Inferior parietal cortex (tissue), 1 donor: ENCODE data around the gene LIG3.
"Not testable (repeated sequence)": the region's sequence is repeated elsewhere in the genome, so short reads cannot be mapped to it uniquely, and the experiment has no call there.

ENCODE experiments used
- DNase-seq: peaks from one replicate; pipeline ENCODE4 v3.0.0-alpha.2; 2016; ENCODE audit errors: extremely low spot score

The LIG3 gene

GRCh38 chr17:34999456-34999855, 19.1 kb downstream of the LIG3 start:
- DNase-seq = no peak

DNA sequence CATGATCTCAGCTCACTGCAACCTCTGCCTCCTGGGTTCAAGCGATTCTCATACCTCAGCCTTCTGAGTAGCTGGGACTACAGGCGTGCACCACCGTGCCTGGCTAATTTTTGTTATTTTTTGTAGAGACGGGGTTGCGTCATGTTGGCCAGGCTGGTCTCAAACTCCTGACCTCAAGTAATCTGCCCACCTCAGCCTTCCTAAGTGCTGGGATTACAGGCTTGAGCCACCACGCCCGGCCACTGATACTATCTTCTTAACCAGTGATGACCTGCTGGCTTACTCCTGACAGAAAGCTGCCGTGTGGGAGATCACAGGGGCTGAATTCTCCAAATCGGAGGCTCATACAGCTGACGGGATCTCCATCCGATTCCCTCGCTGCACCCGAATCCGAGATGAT, 20.7 kb downstream of the LIG3 start:
- DNase-seq = not testable (repeated sequence)

DNA sequence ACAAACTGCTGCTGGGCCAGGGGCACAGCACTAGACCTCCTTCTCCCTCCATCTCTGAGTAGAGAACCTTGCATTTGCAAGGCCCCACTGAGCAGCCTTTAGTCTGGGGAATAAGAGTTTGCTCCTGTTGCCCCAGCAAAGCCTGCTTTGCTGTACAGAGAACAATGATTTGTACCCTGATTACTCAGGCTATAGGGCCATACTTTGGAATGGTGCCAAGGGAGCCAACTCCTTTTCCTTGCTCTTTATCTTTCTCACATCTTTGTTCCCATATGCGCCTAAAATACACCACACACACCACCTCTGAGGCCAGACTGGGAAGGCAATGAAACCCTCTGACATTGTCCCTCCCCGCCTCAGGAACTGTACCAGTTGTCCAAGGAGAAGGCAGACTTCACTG, 21.2 kb downstream of the LIG3 start:
- no peak for DNase-seq

- no peak for DNase-seq
Observed at GRCh38 chr17:35002876-35003551, 22.7 kb downstream of the LIG3 start.

DNA sequence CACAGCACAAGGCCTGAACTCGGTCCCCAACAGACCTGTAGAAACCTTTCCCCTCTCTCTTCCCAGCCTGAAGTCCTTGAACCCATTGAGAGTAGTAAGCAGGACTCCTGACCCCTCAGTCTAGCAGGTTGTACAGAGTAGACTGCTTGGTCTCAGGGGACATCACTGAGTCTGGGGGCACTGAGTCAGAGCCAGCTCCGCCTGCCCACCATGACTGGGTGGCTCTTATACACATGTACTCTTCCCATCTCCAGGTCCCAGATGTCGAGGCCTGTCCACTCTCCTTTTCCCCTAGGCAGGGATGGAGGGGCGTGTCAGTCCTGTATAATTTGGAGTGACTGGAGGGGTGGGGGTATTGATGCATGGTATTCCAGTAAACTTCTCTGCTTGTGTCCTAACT, 23.5 kb downstream of the LIG3 start:
- DNase-seq = no peak

DNA sequence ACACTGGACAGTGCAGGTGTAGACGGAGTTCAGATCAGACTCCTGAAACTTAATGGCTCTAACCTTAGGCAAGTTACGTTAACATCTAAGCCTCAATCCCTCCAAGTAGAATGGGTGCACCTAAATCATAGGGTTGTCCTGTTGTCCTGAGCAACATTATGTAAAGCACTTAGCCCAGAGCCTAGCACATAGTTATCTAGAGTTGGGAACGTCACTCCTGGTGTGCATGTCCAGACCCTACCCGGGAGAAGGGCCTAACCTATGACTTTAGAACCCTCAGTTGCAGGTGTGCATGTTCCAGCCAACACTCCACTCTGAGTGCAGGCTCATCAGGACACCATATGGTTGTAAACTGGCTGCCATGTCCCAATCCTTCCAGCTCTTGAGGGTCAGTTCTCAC, 26.0 kb downstream of the LIG3 start:
- DNase-seq = no peak

GRCh38 chr17:35006961-35007360, 26.6 kb downstream of the LIG3 start:
- DNase-seq = no peak

GRCh38 chr17:35010093-35010492, 29.8 kb downstream of the LIG3 start:
- no peak for DNase-seq

GRCh38 chr17:35011671-35012216, 31.4 kb downstream of the LIG3 start:
- DNase-seq = no peak

DNA sequence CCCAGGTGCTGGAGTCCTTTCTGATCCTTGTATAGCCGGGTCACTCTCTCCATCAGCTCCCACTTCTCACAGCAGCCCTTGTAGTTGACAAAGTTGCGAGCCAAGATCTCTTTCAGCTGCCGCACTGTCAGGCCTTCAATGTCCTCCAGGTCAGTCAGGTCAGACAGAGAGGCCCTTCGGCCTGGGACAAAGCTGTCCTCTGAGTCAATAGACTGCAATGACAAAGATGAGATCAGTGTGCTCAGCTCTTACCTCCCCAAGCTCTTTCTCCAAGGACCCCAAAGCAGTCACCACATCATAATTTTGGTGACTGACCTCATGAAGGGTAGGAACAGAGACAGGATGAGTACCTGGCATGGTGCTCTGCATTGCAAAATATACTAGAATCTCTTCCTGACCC, 36.1 kb downstream of the LIG3 start:
- no peak for DNase-seq

GRCh38 chr17:35017021-35017420, 36.7 kb downstream of the LIG3 start:
- no peak for DNase-seq

DNA sequence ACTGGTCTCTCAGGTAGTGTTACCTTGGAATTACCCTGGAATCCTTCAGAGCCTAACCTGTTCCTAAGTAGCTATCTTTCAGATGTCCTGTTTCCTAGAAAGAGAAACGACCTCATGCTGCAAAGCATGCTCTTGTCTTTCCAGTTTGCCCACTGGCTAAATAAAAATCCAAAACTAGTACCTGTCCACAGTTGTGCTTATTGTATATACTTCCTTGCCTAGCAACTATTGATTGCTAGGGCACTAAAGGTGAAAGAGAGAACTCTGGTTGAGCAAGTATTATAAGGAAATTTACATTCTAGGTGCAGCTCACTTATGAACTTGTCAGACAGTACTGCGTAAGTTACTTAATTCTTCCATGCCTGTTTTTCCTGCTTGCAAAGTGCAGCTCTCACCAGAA, 38.5 kb downstream of the LIG3 start:
- DNase-seq = no peak

GRCh38 chr17:35019386-35020179, 39.3 kb downstream of the LIG3 start:
- no peak for DNase-seq

- no peak for DNase-seq
Observed at GRCh38 chr17:35021520-35022380, 41.4 kb downstream of the LIG3 start.

DNA sequence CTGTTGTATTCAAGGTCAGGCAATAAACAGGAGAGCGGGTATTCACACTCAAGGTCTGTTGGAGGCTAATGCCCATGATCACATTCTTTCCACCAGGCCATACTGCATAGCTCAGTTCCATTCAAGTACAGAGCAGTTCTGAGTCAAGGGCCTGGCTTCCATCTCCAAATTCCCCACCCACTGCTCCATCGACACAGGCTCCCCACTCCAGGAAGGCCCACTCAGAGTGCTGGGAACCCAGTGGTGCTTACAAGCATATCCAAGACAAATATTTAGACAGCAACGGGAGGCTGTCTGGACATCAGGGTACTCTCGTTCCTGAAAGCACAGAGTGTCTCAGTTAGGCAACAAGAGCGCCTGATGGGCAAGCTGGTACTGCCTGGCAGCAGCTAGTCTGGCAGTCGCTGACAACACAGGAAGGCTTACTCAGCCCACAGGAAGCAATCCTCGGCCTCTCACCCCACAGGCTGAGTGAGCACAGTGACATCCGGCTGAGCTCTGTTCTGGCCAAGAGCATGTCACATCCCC, 42.3 kb downstream of the LIG3 start:
- peak; percentile 84 for DNase-seq

DNA sequence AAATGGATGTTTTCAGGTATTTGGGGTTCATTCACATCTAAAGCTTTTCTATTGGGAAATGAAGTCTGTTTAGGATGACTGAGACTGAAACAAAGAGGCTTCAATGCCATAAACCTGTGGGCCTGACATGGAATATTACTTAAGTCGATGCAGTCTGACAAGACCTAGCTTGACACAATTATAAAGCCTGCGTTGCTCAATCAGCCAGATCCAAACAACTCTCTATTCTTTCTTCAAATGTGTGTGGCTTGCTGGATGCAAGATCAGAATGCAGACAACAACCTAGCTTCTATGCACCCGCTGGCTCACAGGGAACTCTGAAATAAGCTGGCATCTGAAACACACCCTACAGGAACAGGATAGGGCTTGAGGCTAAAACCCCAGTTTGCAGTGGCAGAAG, 43.2 kb downstream of the LIG3 start:
- no peak for DNase-seq

DNA sequence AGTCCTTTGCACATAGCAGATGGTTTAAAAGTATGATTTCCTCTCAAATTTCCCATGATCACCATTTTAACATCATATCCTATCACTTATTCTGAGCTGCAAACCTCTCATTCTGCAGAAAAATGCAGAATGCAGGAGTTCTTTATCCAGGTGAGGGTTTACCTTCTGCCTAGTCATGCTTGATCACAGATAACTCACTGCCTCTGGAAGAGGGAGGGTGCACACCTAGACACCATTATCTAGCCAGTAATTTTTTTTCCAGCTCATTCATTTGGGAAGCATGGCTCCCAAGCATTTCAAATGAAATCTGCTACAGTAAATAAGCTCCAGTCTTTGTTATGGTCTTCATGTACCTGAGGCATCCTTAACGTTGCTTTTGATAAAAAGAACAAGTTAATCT, 45.2 kb downstream of the LIG3 start:
- DNase-seq = no peak

DNA sequence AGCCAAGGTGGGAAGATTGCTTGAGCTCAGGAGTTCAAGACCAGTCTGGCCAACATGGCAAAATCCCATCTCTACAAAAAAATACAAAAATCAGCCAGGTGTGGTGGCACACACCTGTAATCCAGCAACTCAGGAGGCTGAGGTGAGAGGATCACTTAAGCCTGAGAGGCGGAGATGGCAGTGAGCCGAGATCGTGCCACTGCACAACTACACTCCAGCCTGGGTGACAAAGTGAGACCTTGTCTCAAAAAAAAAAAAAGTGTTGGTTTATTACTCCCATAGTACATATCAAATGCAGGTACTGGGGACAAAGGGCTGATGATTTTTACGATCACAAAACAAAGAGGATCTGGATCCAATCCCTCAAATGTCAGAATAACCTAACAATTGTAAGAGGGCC, 47.8 kb downstream of the LIG3 start:
- not testable (repeated sequence) for DNase-seq

DNA sequence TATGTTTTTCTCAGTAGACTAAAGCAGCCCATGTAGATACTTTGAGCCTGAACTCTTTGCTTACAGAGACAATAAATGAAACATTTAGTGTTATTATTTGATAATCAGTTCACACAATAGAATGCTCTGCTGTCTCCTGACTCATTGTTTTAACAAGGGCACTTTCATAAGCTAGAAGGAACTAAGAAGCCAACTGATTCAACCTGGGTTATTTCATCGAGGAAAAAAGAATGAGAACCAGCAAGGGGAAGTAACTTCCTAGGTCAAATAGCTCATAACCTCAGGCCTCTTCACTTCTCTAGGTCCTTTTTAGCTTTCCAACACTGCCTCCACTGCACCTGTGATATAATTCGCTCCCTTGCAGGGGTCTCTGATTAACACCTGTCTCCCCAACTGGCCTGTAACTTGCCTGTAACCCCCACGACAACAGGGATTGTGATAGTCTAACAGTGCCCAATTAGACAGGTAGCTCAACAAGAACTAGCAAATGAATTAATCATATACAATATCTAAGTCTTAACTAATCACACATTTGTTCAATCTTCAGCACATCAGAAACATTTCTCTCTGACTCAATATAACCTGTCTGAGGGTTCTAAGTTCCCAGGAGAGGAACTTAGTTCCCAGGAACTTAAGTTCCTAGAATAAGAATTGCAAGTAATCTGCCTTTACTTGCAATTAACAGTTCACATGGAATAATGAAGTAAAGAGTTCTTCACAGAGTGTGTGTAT, 48.4 kb downstream of the LIG3 start:
- DNase-seq = no peak

- no peak for DNase-seq
Observed at GRCh38 chr17:35030780-35031179, 50.5 kb downstream of the LIG3 start.

GRCh38 chr17:35038453-35038852, 58.1 kb downstream of the LIG3 start:
- DNase-seq = no peak
